Loucy (cell line): Measurements from ENCODE around the gene NOC2L.

Source experiments
- H2AFZ ChIP-seq: fragments of 200-600 bp; sonication (generic); 2 replicates; pipeline ENCODE4 v1.6.0; 2016; ENCODE audit warnings: antibody characterized with exemption, mild to moderate bottlenecking, low read length, moderate library complexity
- H3F3A ChIP-seq: fragments of 200-600 bp; 2 replicates; pipeline ENCODE4 v1.6.0; 2016; ENCODE audit warnings: antibody characterized with exemption, low read depth, mild to moderate bottlenecking
- H3K27me3 ChIP-seq: fragments of 200-600 bp; sonication (generic); 2 replicates; pipeline ENCODE4 v1.6.1; 2014; ENCODE audit warnings: low read length, mild to moderate bottlenecking; ENCODE audit not compliant: insufficient read depth, poor library complexity, severe bottlenecking
- H3K36me3 ChIP-seq: fragments of 200-600 bp; sonication (generic); 2 replicates; pipeline ENCODE4 v1.6.1; 2016; ENCODE audit warnings: low read length; ENCODE audit not compliant: insufficient read depth
- H3K4me1 ChIP-seq: fragments of 200-600 bp; sonication (generic); 2 replicates; pipeline ENCODE4 v1.5.1; 2014; ENCODE audit warnings: low read length, mild to moderate bottlenecking; ENCODE audit not compliant: insufficient read depth, poor library complexity, severe bottlenecking
- H3K4me2 ChIP-seq: fragments of 200-600 bp; sonication (generic); 2 replicates; pipeline ENCODE4 v1.6.0; 2014; ENCODE audit warnings: antibody characterized with exemption, low read length, low read depth, mild to moderate bottlenecking; ENCODE audit not compliant: poor library complexity, severe bottlenecking
- H3K4me3 ChIP-seq: fragments of 200-600 bp; sonication (generic); 2 replicates; pipeline ENCODE4 v1.5.1; 2014; ENCODE audit warnings: low read length, mild to moderate bottlenecking, mixed read lengths; ENCODE audit not compliant: poor library complexity, severe bottlenecking
- H3K79me2 ChIP-seq: fragments of 200-600 bp; sonication (generic); 2 replicates; pipeline ENCODE4 v1.6.1; 2014; ENCODE audit warnings: low read length; ENCODE audit not compliant: insufficient read depth
- H3K9ac ChIP-seq: fragments of 200-600 bp; sonication (generic); 2 replicates; pipeline ENCODE4 v1.6.0; 2014; ENCODE audit warnings: mild to moderate bottlenecking, low read depth, low read length, moderate library complexity; ENCODE audit not compliant: poor library complexity, severe bottlenecking
- H3K9me2 ChIP-seq: fragments of 200-600 bp; sonication (generic); replicated peaks from 2 replicates; pipeline ENCODE4 v1.6.1; 2016; ENCODE audit warnings: low read depth, low read length, mixed read lengths
- H3K9me3 ChIP-seq: fragments of 200-600 bp; sonication (generic); 2 replicates; pipeline ENCODE4 v1.6.1; 2014; ENCODE audit warnings: mild to moderate bottlenecking, antibody characterized with exemption, low read length, low read depth; ENCODE audit not compliant: insufficient read depth
- H4K20me1 ChIP-seq: fragments of 200-600 bp; sonication (generic); 2 replicates; pipeline ENCODE4 v1.6.0; 2014; ENCODE audit warnings: antibody characterized with exemption, low read length, mild to moderate bottlenecking; ENCODE audit not compliant: insufficient read depth, poor library complexity, severe bottlenecking
- EZH2phosphoT487 ChIP-seq: fragments of 200-600 bp; IDR thresholded peaks from 2 replicates; pipeline ENCODE4 v1.6.1; 2018; ENCODE audit warnings: antibody characterized with exemption, mild to moderate bottlenecking, moderate library complexity, borderline replicate concordance
- TF ChIP-seq, protein P1 (sequence below): fragments of 200-600 bp; sonication (generic); conservative IDR thresholded peaks from 2 replicates; pipeline ENCODE4 v1.5.1; 2014; ENCODE audit warnings: mild to moderate bottlenecking, antibody characterized with exemption, low read length

Gene NOC2L

DNA sequence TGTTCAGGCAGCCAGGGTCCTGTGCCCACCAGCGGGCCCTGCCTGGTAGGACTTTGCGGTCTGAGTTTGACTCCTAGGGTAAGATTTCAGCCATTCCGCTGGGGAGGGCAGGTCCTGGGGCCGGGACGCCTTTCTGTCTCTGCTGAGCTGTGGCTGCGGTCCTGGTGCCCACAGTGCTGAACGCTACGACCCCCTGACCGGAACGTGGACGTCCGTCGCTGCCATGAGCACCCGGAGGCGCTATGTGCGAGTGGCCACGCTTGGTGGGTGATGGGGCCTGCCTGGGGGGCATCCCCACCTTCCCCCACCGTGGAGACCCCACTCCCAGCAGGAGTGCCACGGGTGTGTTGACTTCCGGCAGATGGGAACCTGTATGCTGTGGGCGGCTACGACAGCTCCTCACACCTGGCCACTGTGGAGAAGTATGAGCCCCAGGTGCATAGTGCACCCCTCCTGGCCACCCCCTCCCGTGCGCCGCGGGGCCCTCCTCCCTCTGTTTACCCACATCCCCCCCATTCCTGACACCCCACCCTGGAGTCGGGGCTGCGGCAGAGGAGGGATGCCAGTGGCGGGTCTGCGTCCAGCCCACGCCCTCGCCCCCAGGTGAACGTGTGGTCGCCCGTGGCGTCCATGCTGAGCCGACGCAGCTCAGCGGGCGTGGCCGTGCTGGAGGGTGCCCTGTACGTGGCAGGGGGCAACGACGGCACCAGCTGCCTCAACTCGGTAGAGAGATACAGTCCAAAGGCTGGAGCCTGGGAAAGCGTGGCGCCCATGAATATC, 4.9 kb upstream of the NOC2L start:
- Histone ChIP-seq H3K36me3 (no peaks in the 10 kb centered on the region), H3K4me2 (no peak overlapping the region), H3K4me3 (no peak overlapping the region), H3K9me2 (no peaks in the 10 kb centered on the region), H3K27me3 (no peaks in the 10 kb centered on the region), H2AFZ (no peak overlapping the region), H3F3A (no peaks in the 10 kb centered on the region), H4K20me1 (peaks cover under 1% of the 10 kb centered on the region), H3K9me3 (no peaks in the 10 kb centered on the region), H3K4me1 (peaks cover 18% of the 10 kb centered on the region), H3K9ac (no peak overlapping the region), H3K79me2 (peaks cover 1% of the 10 kb centered on the region)
- TF ChIP-seq, protein P1, sequence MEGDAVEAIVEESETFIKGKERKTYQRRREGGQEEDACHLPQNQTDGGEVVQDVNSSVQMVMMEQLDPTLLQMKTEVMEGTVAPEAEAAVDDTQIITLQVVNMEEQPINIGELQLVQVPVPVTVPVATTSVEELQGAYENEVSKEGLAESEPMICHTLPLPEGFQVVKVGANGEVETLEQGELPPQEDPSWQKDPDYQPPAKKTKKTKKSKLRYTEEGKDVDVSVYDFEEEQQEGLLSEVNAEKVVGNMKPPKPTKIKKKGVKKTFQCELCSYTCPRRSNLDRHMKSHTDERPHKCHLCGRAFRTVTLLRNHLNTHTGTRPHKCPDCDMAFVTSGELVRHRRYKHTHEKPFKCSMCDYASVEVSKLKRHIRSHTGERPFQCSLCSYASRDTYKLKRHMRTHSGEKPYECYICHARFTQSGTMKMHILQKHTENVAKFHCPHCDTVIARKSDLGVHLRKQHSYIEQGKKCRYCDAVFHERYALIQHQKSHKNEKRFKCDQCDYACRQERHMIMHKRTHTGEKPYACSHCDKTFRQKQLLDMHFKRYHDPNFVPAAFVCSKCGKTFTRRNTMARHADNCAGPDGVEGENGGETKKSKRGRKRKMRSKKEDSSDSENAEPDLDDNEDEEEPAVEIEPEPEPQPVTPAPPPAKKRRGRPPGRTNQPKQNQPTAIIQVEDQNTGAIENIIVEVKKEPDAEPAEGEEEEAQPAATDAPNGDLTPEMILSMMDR = no peak

DNA sequence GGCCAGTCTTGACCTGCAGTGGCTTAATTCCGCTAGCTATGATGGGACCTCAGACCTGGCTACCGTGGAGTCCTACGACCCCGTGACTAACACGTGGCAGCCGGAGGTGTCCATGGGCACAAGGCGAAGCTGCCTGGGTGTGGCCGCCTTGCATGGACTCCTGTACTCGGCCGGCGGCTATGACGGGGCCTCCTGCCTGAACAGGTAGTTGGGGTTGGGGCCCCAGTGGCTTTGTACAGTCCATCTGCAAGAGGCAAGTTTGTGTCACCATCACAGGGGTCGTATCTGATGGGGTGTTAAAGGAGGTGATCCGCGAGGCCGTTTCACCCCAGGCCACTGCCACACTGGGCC, 4.2 kb upstream of the NOC2L start:
- H3K4me3 ChIP-seq = no peak overlapping the region
- H3F3A ChIP-seq = no peaks in the 10 kb centered on the region
- peaks cover 8% of the 10 kb centered on the region for H3K79me2 ChIP-seq
- H3K36me3 ChIP-seq = no peaks in the 10 kb centered on the region
- H3K9ac ChIP-seq = no peak overlapping the region
- peaks cover 24% of the 10 kb centered on the region for H3K4me1 ChIP-seq
- H3K27me3 ChIP-seq = no peaks in the 10 kb centered on the region
- no peak overlapping the region for H3K4me2 ChIP-seq
- peaks cover 7% of the 10 kb centered on the region for H4K20me1 ChIP-seq
- H3K9me3 ChIP-seq = no peaks in the 10 kb centered on the region
- no peak for TF ChIP-seq EZH2phosphoT487
- H2AFZ ChIP-seq = no peak overlapping the region
- H3K9me2 ChIP-seq = no peaks in the 10 kb centered on the region

GRCh38 chr1:962381-963300, 3.6 kb upstream of the NOC2L start:
- Histone ChIP-seq H3K9ac (no peak overlapping the region), H3K36me3 (no peaks in the 10 kb centered on the region), H3K27me3 (no peaks in the 10 kb centered on the region), H3F3A (no peaks in the 10 kb centered on the region), H3K4me2 (no peak overlapping the region), H4K20me1 (peaks cover 11% of the 10 kb centered on the region), H3K79me2 (peaks cover 14% of the 10 kb centered on the region), H3K4me1 (peaks cover 25% of the 10 kb centered on the region), H3K9me2 (no peaks in the 10 kb centered on the region), H3K4me3 (no peak overlapping the region), H2AFZ (no peak overlapping the region), H3K9me3 (no peaks in the 10 kb centered on the region)
- no peak for TF ChIP-seq EZH2phosphoT487
- TF ChIP-seq, protein P1 = no peak
